ENCODE results near the gene DEF6. TPM values are rescaled to one million over a fixed set of nuclear protein-coding genes. Genes with fewer than 3 reads are reported as not detected.

Gene DEF6
- total RNA-seq, 1 experiment from 2014 or later, result 0.57 TPM

DNA sequence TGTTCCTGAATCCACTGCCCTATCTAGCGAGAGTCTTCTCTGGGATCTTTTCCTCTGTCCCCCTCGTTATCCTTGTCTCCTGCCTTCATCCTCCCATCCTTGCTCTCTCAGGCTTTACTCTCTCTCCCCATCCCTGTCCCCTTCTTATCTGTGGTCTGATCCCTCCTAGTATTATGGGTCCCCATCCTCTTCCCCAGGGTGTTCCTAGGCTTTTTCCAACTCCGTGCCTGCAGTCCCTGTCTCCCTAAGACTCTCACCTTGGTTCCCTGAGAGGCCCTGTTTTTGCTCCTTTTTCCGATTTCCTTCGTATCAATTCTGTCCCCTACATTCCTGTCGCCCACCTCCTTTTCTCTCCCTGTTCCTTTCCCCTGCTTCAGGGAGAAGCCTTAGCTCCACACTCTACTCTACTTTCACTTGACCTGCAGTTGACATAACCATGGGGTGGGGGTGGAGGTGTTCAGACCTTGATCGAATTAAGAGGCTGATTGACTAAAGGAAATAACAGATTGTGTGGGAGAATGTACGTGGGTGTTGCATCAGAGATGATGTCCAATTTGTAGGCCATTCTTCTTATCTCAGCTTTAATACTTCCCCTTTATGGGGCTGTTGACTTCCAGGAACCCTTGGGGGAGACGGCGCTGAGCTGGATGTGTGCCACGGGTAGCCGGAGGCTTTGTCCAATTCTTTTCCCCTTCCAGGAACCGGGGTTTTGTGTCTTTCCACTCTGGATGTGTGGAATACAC is 45.6 kb downstream of the DEF6 start:
- peak; percentile 32 for DNase-seq (ENCODE audit: low read depth)

DNA sequence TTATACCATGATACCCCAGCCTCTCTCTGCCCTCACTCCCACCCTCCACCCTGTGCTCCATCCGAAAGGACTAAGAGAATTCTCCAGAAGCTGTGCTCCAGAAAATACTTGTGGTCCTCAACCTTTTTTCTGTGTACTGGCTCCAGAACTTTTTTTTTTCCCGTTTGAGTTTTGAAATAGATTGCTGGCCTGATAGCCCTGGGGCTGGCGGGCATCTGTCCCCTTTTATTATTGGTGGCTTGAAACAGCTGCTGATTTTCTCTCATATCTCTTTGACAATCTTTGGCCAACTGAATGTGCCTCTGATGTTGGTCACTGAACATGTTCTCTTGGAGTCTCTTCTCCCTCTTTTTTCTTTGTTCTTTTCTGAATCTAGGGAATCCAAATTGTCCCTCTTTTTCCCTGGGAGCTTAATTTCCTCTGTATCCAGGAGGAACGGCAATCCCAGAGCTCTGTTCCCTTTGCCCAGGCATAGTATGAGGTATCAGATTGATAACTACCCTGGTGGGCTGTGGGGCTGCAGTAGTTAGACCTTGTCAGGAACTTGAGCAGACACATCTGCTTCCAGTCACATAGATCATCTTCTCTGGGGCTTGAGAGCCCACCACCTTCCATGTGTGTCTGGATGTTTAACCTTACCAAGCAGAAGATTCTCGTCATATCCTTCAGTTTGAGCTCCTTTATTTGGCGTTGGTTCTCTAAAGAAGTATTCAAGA is 46.4 kb downstream of the DEF6 start:
- no peak for DNase-seq (ENCODE audit: low read depth)

DNA sequence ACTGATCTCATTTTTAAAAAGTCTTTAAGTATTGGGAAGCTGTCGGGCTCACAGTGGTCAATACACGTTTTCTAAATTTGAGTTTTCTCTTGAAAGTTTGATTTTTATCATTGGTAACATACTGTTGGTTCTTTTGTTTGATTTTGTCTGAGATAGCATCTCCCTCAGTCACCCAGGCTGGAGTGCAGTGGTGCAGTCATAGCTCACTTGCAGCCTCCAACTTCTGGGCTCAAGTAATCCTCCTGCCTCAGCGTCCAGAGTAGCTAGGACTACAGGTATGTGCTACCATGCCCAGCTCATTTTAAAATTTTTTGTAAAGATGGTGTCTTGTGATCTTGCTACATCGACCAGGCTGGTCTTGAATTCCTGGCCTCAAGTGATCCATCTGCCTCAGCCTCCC is 53.8 kb downstream of the DEF6 start:
- no peak for DNase-seq (ENCODE audit: low read depth)

DNA sequence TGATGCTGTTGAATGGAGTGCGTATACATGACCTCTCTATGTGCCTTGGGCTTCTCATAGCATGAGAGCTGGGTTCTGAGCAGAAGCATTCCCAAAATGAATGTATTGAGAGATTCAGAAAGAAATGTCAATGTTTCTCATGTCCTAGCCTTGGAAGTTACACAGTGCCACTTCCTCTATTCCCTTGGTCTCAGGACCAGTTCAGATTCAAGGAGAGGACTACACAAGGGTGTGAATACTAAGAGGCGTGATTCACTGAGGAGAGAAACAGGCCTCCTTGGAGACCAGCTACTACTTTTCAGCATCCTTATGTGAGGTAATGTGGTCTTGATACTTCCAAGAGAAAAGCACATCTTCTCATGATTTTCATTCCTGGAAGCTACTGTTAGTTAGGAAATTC is 55.1 kb downstream of the DEF6 start:
- no peak for DNase-seq (ENCODE audit: low read depth)

DNA sequence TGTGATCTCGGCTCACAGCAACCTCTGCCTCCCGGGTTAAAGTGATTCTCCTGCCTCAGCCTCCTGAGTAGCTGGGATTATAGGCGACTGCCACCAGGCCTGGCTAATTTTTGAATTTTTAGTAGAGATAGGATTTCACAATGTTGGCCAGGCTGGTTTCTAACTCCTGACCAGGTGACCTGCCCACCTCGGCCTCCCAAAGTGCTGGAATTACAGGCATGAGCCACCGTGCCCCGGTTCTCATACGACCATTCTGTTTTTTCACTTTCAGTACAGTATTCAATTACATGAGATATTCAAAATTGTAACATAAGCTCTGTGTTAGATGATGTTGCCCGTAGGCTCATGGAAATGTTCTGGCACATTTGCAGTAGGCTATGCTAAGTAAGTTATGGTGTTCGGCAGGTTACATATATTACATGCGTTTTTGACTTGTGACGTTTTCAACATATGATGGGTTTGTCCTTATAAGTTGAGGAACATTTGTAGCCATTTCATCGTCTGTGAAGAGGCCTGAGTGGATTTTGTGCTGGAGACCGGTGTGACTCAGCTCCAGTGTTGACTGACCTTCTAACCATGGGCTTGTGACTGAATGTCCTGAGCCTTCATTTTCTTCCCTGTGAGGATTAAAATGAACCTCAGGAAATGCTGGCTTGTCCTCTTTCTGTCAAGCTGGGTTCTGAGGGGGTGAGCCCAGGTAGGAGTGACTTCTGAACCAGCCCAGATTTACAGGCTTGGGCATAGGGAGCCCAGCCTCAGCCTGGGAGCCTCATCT is 56.9 kb downstream of the DEF6 start:
- no peak for DNase-seq (ENCODE audit: low read depth)

DNA sequence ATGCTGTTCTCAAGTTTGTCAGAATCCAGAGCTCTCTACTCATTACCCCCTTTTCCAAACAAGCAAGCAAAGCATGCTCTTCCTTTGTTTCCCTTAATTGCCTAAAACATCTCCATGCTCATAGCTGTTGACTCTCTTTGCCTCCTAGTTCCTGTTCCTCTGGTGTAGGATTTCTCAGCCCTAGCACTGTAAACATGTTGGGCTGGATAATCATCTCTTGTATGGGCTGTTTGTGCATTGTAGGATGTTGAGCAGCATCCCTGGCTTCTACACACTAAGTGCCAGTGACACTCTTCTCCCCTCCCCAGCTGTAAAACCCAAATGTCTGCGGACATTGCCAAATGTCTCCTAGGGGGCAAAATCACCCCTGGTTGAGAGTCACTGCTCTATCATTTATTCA is 58.8 kb downstream of the DEF6 start:
- DNase-seq (ENCODE audit: low read depth), result no peak

DNA sequence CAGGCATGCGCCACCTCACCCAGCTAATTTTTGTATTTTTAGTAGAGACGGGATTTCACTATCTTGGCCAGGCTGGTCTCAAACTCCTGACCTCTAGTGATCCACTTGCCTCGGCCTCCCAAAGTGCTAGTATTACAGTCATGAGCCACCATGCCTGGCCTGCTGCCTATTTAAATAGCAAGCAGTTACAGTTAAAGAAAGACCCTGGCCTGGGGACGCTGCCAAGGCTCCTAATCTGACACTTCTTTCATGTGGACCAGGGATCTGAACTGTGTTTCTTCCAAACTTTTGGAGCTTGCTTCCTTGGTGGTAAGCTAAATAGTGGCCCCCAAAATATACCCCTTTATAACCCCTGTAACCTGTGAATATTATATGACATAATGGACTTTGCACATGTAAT is 60.1 kb downstream of the DEF6 start:
- no peak for DNase-seq (ENCODE audit: low read depth)

DNA sequence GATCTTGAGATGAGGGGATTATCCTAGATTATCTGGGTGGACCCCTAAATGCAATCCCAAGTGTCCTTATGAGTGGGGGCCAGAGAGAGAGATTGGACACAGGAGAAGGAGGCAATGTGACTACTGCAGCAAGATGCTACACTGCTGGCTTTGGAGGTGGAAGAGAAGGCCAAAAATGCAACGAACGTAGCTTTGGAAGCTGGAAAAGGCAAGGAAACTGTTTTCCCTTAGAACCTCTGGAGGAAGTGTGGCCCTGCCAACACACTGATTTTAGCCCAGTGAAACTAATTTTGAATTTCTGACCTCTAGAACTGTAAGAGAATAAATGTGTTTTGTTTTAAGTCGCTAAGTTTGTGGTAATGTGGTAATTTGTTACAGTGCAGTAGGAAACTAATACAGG is 60.5 kb downstream of the DEF6 start:
- no peak for DNase-seq (ENCODE audit: low read depth)

DNA sequence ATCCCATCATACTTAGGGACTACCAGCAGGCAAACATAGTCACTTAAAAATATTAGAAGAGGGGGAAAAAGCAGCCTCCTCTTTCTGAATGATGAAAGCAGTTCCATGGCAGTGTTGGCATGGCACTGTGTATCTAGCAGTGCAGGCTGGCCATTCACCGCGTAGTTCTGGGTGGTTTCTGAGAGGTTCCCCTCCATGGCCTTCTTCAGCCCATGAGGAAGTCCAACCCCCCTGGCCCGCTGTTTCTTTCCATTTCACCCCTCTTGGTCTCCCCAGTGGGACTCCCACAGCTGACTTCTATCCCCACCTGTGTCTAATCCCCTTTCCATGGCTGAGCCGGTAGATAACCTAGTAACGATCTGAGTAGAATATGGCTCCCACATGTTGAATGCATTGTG is 61.7 kb downstream of the DEF6 start:
- DNase-seq (ENCODE audit: low read depth), result no peak

DNA sequence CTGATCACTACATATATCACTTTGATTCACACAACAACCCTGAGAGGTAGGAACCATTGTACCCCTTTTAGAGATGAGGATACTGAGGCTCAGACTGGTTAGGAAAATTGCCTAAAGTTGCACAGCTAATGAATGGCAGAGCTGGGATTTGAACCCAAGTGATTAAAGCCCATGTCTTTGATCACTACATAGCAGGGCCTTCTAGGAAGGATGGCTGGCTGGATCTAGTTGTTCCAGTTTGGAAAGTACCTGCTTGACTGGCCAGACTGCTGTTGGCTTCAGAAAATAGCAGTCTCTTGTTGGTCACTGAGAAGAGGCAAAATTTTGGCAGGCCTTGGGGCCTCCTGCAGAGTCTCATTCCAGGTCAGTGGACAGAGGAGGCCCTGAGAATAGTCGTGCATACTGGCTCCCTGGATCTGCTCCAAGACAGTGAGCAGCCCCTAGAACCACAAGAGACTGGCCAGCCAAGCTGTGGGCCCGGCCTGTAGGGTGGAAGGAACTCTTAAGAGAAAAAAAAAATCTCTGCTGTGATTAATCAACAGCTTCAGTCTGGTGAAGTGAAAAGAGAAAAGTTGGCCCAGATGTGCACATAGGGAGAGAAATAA is 62.2 kb downstream of the DEF6 start:
- peak; percentile 99 for DNase-seq (ENCODE audit: low read depth)

DNA sequence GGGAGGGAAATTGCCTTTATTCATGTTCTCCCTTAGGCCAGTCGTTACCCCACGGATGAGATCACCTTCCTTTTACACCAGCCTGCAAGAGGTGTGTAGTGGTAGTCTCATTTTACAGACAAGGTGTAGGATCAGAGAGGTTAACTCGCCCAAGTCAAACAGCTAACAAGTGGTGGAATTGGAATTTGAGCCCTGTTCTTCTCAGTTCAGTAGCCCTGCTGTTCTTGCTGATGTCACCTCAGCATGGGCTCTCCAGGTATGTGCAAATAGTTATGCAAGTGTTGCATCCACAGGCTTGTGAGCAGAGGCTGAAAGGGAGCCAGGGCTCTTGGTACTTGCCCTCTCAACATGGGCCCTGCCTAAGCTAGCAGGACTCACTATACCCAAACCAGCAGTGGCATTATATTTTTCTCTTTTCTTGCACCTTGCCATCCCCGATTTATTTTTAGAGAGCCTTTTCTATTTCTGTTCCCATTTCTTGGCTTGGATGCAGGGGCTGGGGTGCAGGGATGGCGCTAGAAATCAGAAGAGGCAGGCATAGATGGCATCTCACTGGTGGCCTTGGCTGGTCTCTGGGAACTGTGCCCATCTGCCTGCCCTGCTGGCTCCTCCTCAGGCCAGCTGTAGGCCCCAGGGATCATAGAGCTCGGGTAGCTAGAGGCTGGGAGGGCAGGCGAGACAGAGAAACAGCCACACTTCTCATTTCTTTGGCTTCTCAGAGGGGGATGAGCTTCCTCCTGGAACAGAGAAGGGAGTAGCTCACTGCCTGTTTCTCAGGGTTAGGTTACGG is 62.9 kb downstream of the DEF6 start:
- peak; percentile 56 for DNase-seq (ENCODE audit: low read depth)

DNA sequence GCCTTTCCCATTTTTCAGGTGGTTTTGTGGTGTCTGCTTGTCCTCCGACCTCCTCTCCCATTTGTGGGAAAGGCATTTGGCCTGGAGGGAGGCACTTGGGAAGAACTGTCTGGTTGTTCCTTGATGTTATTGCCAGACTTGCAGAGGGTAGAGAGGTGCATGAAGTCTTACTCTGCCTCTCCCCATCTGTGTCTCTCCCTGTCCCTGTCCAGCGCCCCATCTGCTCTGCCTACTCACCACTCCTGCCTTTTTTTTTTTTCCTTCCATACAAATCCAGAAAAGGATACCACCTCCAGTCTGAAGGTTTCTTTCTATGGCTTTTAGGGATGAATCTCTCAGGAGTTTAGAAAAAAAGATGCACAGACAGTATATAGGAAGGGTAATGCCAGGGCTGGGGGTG is 64.6 kb downstream of the DEF6 start:
- no peak for DNase-seq (ENCODE audit: low read depth)

DNA sequence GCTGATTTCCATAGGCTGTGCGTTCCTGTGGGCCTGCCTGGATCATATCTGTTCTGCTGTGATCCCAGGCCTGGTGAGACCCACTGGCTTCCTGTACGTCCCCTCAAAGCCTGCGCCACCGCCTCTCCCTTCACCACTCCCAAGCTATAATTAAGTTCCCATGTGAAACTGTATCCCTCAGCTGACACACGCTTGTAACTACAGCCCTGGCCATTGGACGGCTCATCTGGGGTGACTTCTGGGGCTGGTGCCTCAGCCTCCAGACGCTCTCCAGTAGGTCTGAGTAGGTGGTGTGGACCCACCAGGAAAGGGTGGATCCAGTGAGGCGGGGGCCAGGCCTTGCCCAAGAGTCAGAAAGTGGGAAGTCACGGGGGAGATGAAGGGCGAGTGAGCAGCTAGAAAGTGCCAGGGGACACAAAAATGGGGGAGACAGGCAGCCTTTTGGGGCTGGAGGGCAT is 65.7 kb downstream of the DEF6 start:
- DNase-seq (ENCODE audit: low read depth), result no peak

DNA sequence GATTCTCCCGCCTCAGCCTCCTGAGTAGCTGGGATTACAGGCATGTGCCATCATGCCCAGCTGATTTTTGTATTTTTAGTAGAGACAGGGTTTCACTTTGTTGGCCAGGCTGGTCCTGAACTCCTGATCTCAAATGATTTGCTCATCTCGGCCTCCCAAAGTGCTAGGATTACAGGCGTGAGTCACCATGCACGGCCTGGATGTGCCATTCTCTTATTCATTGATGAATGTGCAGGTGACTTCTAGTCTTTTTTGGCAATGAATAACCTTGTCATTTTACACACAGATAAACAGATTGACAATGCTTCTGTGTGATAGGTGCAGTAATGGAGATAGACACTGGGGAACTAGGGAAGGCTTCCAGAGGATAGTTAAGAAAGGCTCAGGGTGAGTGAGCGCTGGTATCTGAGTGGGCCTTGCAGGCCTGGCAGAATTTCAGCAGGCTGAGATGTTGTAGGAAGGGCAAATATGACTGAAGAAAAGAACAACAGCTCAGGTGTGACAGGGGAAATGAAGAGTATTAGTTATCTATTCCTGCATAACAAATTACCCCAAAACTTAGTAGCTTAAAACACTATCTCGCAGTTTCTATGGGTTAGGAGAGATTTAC is 68.1 kb downstream of the DEF6 start:
- peak; percentile 63 for DNase-seq (ENCODE audit: low read depth)

DNA sequence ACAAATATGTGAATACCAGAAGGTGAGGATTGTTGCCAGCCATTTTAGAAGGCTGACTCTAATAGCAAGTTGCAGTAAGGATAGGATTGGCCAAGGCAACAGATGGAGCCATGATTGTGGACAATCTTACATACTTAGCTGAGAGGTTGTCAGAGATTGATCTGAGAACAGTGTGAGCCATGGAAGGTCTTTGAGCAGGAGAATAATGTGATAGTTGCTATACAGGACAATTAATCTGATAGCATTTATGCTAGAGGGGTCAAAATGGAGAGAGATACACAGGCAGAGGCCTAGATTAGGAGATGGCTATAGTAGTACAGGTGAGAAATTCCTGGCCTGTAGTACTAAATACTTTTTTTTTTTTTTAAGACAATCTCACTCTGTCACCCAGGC is 68.6 kb downstream of the DEF6 start:
- DNase-seq (ENCODE audit: low read depth), result no peak

DNA sequence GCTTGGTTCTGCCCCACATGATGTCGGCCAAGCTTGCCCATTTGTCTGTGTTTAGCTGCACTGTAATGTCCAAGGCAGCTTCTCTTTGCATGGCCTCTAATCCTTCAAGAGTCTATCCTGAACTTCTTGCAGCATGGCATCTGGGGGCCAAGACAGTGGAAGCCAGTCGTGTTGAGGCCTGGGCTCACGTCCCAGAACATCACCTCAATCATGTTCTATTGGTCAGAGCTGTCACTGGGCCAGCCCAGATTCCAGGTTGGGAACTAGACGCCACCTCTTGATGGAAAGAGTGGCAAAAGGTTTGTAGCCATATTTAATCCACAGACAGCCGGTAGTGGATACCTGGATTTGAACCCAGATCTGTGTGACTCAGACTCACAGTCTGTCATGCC is 70.0 kb downstream of the DEF6 start:
- no peak for DNase-seq (ENCODE audit: low read depth)

DNA sequence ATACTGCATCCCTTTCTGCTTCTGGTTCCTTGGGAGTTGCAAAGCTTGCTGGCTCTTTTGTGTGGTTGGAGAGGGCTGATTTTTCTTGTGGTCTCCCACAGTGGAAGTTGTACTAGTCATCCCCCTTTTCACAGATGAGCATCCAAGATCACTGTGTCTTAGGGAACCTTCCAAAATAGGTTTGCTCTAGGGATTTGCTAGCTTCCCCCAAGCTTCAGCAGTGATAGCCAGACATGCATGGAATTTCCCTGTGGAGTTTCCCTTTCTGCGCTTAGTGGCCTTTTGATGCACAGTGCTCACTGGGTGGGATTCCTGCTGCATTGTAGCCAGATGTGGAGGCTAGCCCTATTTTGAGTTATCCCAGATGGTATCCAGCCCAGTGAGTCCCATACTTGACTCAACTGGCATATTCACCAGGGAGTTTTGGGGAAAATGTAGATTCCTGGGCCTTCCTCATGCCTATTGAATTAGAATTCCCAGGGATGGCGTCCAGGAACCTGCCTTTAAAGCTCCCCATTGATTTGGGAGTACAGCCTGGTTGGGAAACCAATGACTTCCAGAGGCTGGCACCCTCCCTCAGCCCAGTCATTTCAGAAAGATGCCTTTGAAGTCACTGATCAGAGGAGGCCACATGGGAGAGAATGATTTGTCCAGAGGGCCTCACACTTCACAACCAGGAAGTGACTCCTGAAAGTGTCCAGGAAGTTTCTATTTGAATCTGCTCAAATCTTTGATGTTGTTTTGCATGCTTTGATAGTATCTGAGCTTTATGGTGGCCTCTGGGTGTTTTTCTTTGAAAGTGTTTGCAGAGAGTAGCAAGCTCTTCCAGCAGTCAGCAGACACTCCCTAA is 70.6 kb downstream of the DEF6 start:
- DNase-seq (ENCODE audit: low read depth), result peak; percentile 89

DNA sequence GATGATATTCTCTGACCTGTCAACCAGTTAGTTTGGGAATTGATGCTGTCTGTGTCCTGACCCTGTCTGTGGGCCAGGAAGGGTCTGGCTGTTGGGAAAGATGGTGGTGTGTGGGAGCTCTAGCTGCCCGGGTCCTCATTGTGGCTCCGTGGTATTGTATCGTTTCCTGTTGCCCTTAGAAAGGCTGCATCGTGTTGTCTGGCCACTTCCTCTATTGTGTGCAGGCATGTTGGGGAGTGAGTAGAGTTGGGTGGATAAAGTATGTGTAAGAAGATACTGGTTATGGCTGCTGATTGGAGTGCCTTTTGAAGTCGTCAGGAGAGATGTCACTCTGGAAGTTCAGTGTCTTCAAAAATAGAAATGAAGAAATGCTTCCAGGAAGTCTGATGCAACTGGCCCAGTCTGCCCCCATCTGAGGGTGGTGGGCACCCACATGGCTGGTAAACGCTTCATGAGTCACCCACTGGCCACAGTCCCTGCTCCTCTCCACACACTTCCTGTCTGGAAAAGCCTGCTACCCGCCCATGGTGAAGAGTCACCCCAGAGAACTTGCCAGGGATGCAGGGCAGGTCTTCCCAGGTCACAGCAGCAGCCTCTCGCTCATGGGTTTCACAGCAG is 72.6 kb downstream of the DEF6 start:
- DNase-seq (ENCODE audit: low read depth), result peak; percentile 100

DNA sequence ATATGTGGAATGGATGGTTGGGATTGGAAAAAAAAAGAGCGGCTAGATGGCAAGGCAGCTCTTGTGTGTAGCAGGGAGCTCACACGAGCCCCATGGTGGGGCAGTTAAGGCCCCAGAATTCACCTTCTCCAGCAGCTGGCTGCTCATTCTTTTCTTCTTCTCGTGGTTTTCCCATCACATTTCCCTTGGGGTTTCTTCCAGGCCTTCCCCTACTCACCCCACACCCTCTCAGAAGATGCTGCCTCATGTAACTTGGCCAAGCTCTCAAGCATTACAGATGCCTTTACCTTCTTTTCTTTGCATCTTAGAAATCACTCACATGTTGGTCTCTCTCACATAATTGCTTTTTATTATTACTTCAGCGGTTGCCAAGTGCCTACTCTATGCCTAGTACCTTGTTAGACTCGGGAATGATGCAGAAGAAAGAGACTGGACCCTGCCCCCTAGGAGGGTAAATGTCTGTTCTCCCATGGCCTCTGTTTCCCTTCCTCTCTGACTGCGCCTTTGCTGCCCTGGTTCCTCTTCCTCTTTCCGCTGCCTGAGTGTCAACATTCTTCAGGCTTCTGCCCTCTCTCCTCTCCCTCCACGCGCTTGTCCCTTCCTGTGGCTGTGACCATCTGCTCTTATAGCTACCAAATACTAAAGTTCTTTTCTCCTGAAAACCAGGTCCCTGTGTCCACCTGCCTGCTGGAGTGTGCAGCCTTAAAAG is 73.3 kb downstream of the DEF6 start:
- DNase-seq (ENCODE audit: low read depth), result no peak

Measured in M059J (cell line).